SK-N-SH (cell line): Measurements from ENCODE around the gene PES1. TPM values are rescaled to one million over a fixed set of nuclear protein-coding genes. Genes with fewer than 3 reads are reported as not detected.

Experiments used
- CTCF ChIA-PET: fragments of 300-600, 350-600 bp; formaldehyde crosslinking; extraction: SDS; loops from one replicate; lab custom pipeline; 2021; lab: Yijun Ruan, JAX
- POLR2A ChIA-PET: fragments of 350-600 bp; sonication (Branson Sonifier 250); formaldehyde crosslinking; extraction: SDS; loops from one replicate; lab custom pipeline; 2020; ENCODE audit warnings: antibody characterized with exemption, inconsistent platforms; lab: Yijun Ruan, JAX
- DNase-seq: peaks from one replicate; pipeline ENCODE4 v3.0.0; 2012
- H2AFZ ChIP-seq: fragments of 200-600 bp; sonication (generic); 2 replicates; pipeline ENCODE4 v1.8.1; 2016; ENCODE audit warnings: antibody characterized with exemption, mild to moderate bottlenecking, low read depth
- H3F3A ChIP-seq: fragments of 200-600 bp; sonication (generic); replicated peaks from 2 replicates; pipeline ENCODE3; 2016; ENCODE audit warnings: antibody characterized with exemption, mild to moderate bottlenecking; ENCODE audit not compliant: insufficient read depth
- H3K27ac ChIP-seq, 2 experiments: fragments of 200-500 bp in 1 of 2; fragments of 200-600 bp in 1 of 2; sonication (Bioruptor generic) in 1 of 2; sonication (generic), shearing (Covaris generic) in 1 of 2; 2 replicates each; pipeline versions ENCODE4 v1.5.1 to v1.6.1; 2014 to 2016; ENCODE audit warnings: low read depth in 2 of 2, inconsistent platforms in 1 of 2, low read length in 1 of 2, mild to moderate bottlenecking in 1 of 2, mixed read lengths in 1 of 2
- H3K27me3 ChIP-seq: fragments of 200-600 bp; sonication (generic), shearing (Covaris generic); 2 replicates; pipeline ENCODE4 v1.6.1; 2016; ENCODE audit warnings: mixed run types; ENCODE audit not compliant: insufficient read depth
- H3K36me3 ChIP-seq, 2 experiments: fragments of 200-500 bp in 1 of 2; fragments of 200-600 bp in 1 of 2; sonication (Bioruptor generic) in 1 of 2; sonication (generic) in 1 of 2; replicated peaks in 1 of 2; 2 replicates each; pipeline versions ENCODE3 to v1.5.1; 2014 to 2016; ENCODE audit warnings: low read length in 1 of 2, mild to moderate bottlenecking in 1 of 2; ENCODE audit not compliant: insufficient read depth in 2 of 2, control insufficient read depth in 1 of 2
- H3K4me1 ChIP-seq, 2 experiments: fragments of 200-500 bp in 1 of 2; fragments of 200-600 bp in 1 of 2; sonication (Bioruptor generic) in 1 of 2; sonication (generic), shearing (Covaris generic) in 1 of 2; 2 replicates each; pipeline versions ENCODE4 v1.5.1 to v1.6.1; 2014 to 2016; ENCODE audit warnings: low read depth in 1 of 2, low read length in 1 of 2, mixed run types in 1 of 2; ENCODE audit not compliant: insufficient read depth in 2 of 2, control insufficient read depth in 1 of 2
- H3K4me2 ChIP-seq: fragments of 200-600 bp; sonication (generic), shearing (Covaris generic); 2 replicates; pipeline ENCODE4 v1.6.1; 2017; ENCODE audit warnings: mixed run types
- H3K4me3 ChIP-seq, 2 experiments: fragments of 200-500 bp in 1 of 2; fragments of 200-600 bp in 1 of 2; sonication (Bioruptor generic) in 1 of 2; sonication (generic), shearing (Covaris generic) in 1 of 2; 2 replicates each; pipeline versions ENCODE4 v1.5.1 to v1.8.1; 2014 to 2016; ENCODE audit warnings: low read depth in 2 of 2, inconsistent platforms in 1 of 2, low read length in 1 of 2, mild to moderate bottlenecking in 1 of 2, mixed read lengths in 1 of 2, moderate library complexity in 1 of 2
- H3K79me2 ChIP-seq: fragments of 200-600 bp; sonication (generic); 2 replicates; pipeline ENCODE4 v1.8.1; 2017; ENCODE audit warnings: mild to moderate bottlenecking; ENCODE audit not compliant: insufficient read depth
- H3K9ac ChIP-seq: fragments of 200-600 bp; sonication (generic); 2 replicates; pipeline ENCODE4 v1.6.1; 2017; ENCODE audit warnings: mixed run types
- H3K9me2 ChIP-seq: fragments of 200-600 bp; sonication (generic); 2 replicates; pipeline ENCODE4 v1.6.1; 2017; ENCODE audit warnings: mixed run types
- H3K9me3 ChIP-seq: fragments of 200-600 bp; sonication (generic); 2 replicates; pipeline ENCODE4 v1.6.1; 2017; ENCODE audit warnings: mixed run types, mild to moderate bottlenecking, moderate library complexity
- H4K20me1 ChIP-seq: fragments of 200-600 bp; sonication (generic); 2 replicates; pipeline ENCODE4 v1.6.1; 2017; ENCODE audit warnings: mild to moderate bottlenecking, mixed run types; ENCODE audit not compliant: insufficient read depth
- CHD2 ChIP-seq: fragments of 150-350 bp; IDR thresholded peaks from 2 replicates; pipeline ENCODE4 v1.6.1; 2018; ENCODE audit warnings: low read length; ENCODE audit not compliant: partially characterized antibody
- CTCF ChIP-seq: fragments of 200-600 bp; sonication (generic); IDR thresholded peaks from 2 replicates; pipeline ENCODE4 v1.6.1; 2017; ENCODE audit warnings: antibody characterized with exemption, mild to moderate bottlenecking, moderate library complexity
- EP300 ChIP-seq, 2 experiments: IDR thresholded peaks; 2 replicates each; pipeline versions ENCODE4 v1.4.0 to v1.6.1; 2012; ENCODE audit warnings: borderline replicate concordance in 1 of 2, low read depth in 1 of 2, low read length in 1 of 2
- EZH2phosphoT487 ChIP-seq: fragments of 200-600 bp; sonication (generic); IDR thresholded peaks from 2 replicates; pipeline ENCODE4 v1.6.1; 2017; ENCODE audit warnings: low read depth, mixed run types, mild to moderate bottlenecking, antibody characterized with exemption, moderate library complexity, borderline replicate concordance
- FOSL2 ChIP-seq: IDR thresholded peaks from 2 replicates; pipeline ENCODE4 v1.4.0; 2012; ENCODE audit warnings: low read depth, mild to moderate bottlenecking, moderate library complexity, borderline replicate concordance
- JUND ChIP-seq: IDR thresholded peaks from 2 replicates; pipeline ENCODE4 v1.4.0; 2012
- MEF2A ChIP-seq: IDR thresholded peaks from 2 replicates; pipeline ENCODE4 v1.4.0; 2012; ENCODE audit warnings: low read depth, borderline replicate concordance
- MXI1 ChIP-seq: IDR thresholded peaks from 2 replicates; pipeline ENCODE4 v1.6.1; 2012; ENCODE audit warnings: mild to moderate bottlenecking, low read depth, low read length, improper control_type of control experiment
- NFIC ChIP-seq: IDR thresholded peaks from 2 replicates; pipeline ENCODE4 v1.4.0; 2012; ENCODE audit warnings: borderline replicate concordance
- NRF1 ChIP-seq: IDR thresholded peaks from 2 replicates; pipeline ENCODE4 v1.6.1; 2012; ENCODE audit warnings: low read depth, mild to moderate bottlenecking, low read length
- POLR2AphosphoS5 ChIP-seq: IDR thresholded peaks from 2 replicates; pipeline ENCODE4 v1.6.1; 2012; ENCODE audit warnings: low read depth, low read length
- RAD21 ChIP-seq: IDR thresholded peaks from 2 replicates; pipeline ENCODE4 v1.6.1; 2012; ENCODE audit warnings: mild to moderate bottlenecking, low read length
- RCOR1 ChIP-seq: fragments of 150-350 bp; IDR thresholded peaks from 2 replicates; pipeline ENCODE4 v1.6.1; 2017; ENCODE audit warnings: antibody characterized with exemption, low read length
- REST ChIP-seq: IDR thresholded peaks from 2 replicates; pipeline ENCODE4 v1.6.1; 2012; ENCODE audit warnings: mild to moderate bottlenecking, low read depth, low read length, moderate library complexity
- SIN3A ChIP-seq: IDR thresholded peaks from 2 replicates; pipeline ENCODE4 v1.6.1; 2012; ENCODE audit warnings: low read depth, mild to moderate bottlenecking, low read length, moderate library complexity, borderline replicate concordance
- TCF12 ChIP-seq: IDR thresholded peaks from 2 replicates; pipeline ENCODE4 v1.4.0; 2012
- TEAD4 ChIP-seq: IDR thresholded peaks from 2 replicates; pipeline ENCODE4 v1.4.0; 2012; ENCODE audit warnings: mild to moderate bottlenecking, borderline replicate concordance; ENCODE audit not compliant: insufficient read depth
- WGBS: methylation state at CpG from one replicate; pipeline ENCODE4 v1.1.6; 2017; ENCODE audit warnings: low lambda C conversion rate; 5-methylcytosine and 5-hydroxymethylcytosine counted together
- polyA plus RNA-seq, 3 experiments: library from polyadenylated mRNA; depleted of rRNA; stranded (reverse); fragments of >200 nt; gene quantifications; 2 replicates each; pipeline ENCODE4 v1.2.3, GENCODE V29; 2012
- TF ChIP-seq, protein P1 (sequence below): IDR thresholded peaks from 2 replicates; pipeline ENCODE4 v1.4.0; 2012; ENCODE audit warnings: low read depth, borderline replicate concordance

PES1 gene
- polyA plus RNA-seq, 1 of the 3 experiments (the other 2 are of a cell fraction), result 109 TPM

GRCh38 chr22:30601464-30601863 lies 9.8 kb upstream of the PES1 start:
- no peak overlapping the region for H2AFZ ChIP-seq
- H3K9ac ChIP-seq, result no peak overlapping the region
- no peaks in the 10 kb centered on the region for H3K9me3 ChIP-seq
- WGBS, result 77% methylated on average over 5 of the region's 5 CpGs
- TF ChIP-seq POLR2AphosphoS5 (no peak), TCF12 (no peak), NFIC (no peak), EZH2phosphoT487 (no peak), MEF2A (no peak), JUND (no peak), MXI1 (no peak), EP300 (IDR thresholded peaks at IDR 0.05; ENCODE audit: borderline replicate concordance in 1 of 2, low read depth in 1 of 2, low read length in 1 of 2) (no peak), REST (no peak), FOSL2 (no peak), RAD21 (no peak), TEAD4 (no peak), RCOR1 (no peak), CHD2 (no peak)
- no peak overlapping the region for H3K4me2 ChIP-seq
- H3K36me3 ChIP-seq, result no peaks in the 10 kb centered on the region
- H3K27ac ChIP-seq, result no peak overlapping the region
- H3K79me2 ChIP-seq, result no peaks in the 10 kb centered on the region
- peaks cover 4% of the 10 kb centered on the region for H3F3A ChIP-seq
- no peak for DNase-seq
- H3K9me2 ChIP-seq, result no peaks in the 10 kb centered on the region
- H3K27me3 ChIP-seq, result no peaks in the 10 kb centered on the region
- H3K4me1 ChIP-seq, result peaks cover 2 to 6% of the 10 kb centered on the region in 2 experiments; a peak in 2 of 4 replicates
- H4K20me1 ChIP-seq, result no peaks in the 10 kb centered on the region
- ChIA-PET POLR2A (interaction anchor here (0.7 kb wide), 1 partner anchor 10 kb away, joined by 3 read pairs; no protein-coding TSS in a partner anchor), CTCF (interaction anchor here (0.7 to 2.4 kb wide), 12 partner anchors 8 to 175 kb away, joined by 3 to 13 read pairs (median 4); no protein-coding TSS in a partner anchor)
- H3K4me3 ChIP-seq, result no peak overlapping the region

GRCh38 chr22:30600921-30601320 lies 9.2 kb upstream of the PES1 start:
- POLR2A ChIA-PET, result interaction anchor here (0.6 kb wide), 1 partner anchor 930 kb away, joined by 5 read pairs; no protein-coding TSS in a partner anchor
- no peaks in the 10 kb centered on the region for H3K36me3 ChIP-seq
- no peak for TF ChIP-seq MEF2A
- no peak for TF ChIP-seq RAD21
- TF ChIP-seq CTCF, result no peak
- TF ChIP-seq REST, result no peak
- TF ChIP-seq, protein P1, sequence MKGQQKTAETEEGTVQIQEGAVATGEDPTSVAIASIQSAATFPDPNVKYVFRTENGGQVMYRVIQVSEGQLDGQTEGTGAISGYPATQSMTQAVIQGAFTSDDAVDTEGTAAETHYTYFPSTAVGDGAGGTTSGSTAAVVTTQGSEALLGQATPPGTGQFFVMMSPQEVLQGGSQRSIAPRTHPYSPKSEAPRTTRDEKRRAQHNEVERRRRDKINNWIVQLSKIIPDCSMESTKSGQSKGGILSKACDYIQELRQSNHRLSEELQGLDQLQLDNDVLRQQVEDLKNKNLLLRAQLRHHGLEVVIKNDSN, result no peak
- no peak for TF ChIP-seq SIN3A
- no peak for TF ChIP-seq NRF1
- TF ChIP-seq EZH2phosphoT487, result no peak

More at GRCh38 chr22:30600921-30601320, 9.2 kb upstream of the PES1 start:
- peaks cover 0 to 2% of the 10 kb centered on the region in 2 experiments; a peak in 2 of 4 replicates for H3K4me1 ChIP-seq
- WGBS, result 36% methylated on average over 3 of the region's 3 CpGs
- no peak for DNase-seq
- no peak overlapping the region for H3K9ac ChIP-seq
- H3K4me2 ChIP-seq, result no peak overlapping the region
- H4K20me1 ChIP-seq, result no peaks in the 10 kb centered on the region
- H3K79me2 ChIP-seq, result no peaks in the 10 kb centered on the region
- H3K9me3 ChIP-seq, result no peaks in the 10 kb centered on the region
- CTCF ChIA-PET, result interaction anchor here (1.1 to 2.4 kb wide), 4 partner anchors 13 to 156 kb away, joined by 3 to 12 read pairs (median 4); no protein-coding TSS in a partner anchor
- no peak overlapping the region for H3K4me3 ChIP-seq
- peaks cover 4% of the 10 kb centered on the region for H3F3A ChIP-seq
- no peak overlapping the region for H3K27ac ChIP-seq
- H2AFZ ChIP-seq, result no peak overlapping the region
- no peaks in the 10 kb centered on the region for H3K27me3 ChIP-seq
- no peaks in the 10 kb centered on the region for H3K9me2 ChIP-seq
